Measurements from ENCODE around the gene ETFA.

The ETFA gene

DNA sequence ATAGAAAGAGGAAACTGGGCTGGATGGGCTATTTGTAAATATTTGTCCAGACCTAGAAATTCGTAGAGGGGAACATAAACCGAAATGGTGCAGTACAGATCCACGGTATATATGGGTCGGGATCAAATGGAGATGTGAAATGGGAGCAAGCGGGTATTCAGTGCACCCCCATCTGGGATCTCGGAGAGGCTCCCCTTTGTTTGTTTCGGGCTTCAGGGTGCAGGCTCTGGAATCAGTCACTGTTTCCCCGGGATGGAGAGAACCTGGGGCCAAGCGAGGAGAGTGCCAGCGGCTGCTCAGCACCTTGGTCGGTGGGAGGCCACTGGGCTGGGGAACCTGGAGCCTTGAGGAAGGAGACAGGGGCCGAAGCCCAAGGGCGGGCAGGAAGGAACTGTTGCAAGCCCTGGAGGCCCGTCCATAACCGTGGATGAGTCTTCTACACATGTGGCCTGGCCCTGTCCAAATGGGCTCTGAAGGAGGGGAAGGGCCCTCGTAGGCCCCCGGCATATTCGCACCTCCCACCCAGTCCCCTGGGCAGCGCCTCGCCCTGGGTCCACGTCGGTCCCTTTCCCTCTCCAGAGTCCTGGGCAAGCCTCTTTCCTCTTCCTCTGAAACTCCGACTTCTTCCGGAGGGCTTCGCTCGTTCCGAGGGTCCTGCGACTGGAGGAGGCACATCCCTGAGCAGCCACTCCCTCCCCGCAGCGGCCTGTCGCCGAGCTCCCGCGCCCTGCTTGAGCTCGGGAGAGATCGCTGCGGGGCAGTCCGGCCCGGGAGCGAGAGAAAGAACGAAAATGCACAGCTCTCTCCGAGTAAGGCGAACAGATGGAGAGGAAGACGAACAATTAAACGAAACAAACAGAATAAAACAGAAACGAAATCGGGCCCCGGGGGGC is 28.3 kb upstream of the ETFA start:
- no peak for TF ChIP-seq ZFX (IDR thresholded peaks at IDR 0.05; ENCODE audit: borderline replicate concordance)
- H3K27ac ChIP-seq: no peak overlapping the region

- no peak overlapping the region for H3K27ac ChIP-seq
- no peak for TF ChIP-seq ZFX (IDR thresholded peaks at IDR 0.05; ENCODE audit: borderline replicate concordance)
Observed at GRCh38 chr15:76338486-76339304, 27.4 kb upstream of the ETFA start.

- TF ChIP-seq ZFX (IDR thresholded peaks at IDR 0.05; ENCODE audit: borderline replicate concordance) (no peak), CTCF (IDR thresholded peaks at IDR 0.05) (no peak)
- H3K27ac ChIP-seq: no peak overlapping the region
Observed at GRCh38 chr15:76337696-76338485, 26.6 kb upstream of the ETFA start.

DNA sequence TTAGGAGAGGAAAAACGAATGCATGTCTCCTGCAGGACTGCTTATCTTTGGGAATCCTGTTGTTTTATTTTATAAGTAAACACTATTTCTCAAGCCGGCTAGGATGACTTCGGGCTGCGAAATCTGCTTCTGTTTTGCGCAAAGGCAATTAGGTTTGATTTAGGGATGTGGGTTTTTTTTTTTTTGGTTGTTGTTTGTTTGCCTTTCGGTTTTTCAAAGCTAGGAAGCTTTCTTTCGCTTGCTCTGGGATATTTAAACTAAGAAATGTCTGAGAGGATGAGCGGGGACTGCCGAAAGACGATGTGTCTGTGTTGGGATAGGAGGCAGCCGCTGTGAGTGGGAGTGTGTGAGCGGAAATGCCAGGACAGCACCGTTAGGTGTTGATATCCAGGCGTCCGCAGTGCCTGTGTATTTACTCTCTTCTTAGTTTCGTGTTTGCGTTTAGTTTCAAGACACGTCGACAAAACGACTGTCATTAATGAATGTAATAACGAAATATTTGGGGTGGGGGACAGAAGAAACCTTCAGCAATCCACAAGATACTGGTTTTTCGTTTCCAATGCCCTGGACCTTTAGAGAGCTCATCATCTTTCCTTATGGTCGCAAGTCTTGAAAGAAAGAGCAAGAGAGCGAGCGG is 25.9 kb upstream of the ETFA start:
- TF ChIP-seq ZFX (IDR thresholded peaks at IDR 0.05; ENCODE audit: borderline replicate concordance): no peak
- H3K27ac ChIP-seq: peak overlapping the region; percentile 21; the same call in 1 of the 2 replicates

- peak within 1 kb of the TSS; percentile 21; the same call in 1 of the 2 replicates for H3K27ac ChIP-seq
Observed at GRCh38 chr15:76336254-76337058, 25.2 kb upstream of the ETFA start, which contains the start of gene ISL2. ISL2 (plus strand) TSS chr15:76336773; CDS start chr15:76336884, 111 bp downstream.

DNA sequence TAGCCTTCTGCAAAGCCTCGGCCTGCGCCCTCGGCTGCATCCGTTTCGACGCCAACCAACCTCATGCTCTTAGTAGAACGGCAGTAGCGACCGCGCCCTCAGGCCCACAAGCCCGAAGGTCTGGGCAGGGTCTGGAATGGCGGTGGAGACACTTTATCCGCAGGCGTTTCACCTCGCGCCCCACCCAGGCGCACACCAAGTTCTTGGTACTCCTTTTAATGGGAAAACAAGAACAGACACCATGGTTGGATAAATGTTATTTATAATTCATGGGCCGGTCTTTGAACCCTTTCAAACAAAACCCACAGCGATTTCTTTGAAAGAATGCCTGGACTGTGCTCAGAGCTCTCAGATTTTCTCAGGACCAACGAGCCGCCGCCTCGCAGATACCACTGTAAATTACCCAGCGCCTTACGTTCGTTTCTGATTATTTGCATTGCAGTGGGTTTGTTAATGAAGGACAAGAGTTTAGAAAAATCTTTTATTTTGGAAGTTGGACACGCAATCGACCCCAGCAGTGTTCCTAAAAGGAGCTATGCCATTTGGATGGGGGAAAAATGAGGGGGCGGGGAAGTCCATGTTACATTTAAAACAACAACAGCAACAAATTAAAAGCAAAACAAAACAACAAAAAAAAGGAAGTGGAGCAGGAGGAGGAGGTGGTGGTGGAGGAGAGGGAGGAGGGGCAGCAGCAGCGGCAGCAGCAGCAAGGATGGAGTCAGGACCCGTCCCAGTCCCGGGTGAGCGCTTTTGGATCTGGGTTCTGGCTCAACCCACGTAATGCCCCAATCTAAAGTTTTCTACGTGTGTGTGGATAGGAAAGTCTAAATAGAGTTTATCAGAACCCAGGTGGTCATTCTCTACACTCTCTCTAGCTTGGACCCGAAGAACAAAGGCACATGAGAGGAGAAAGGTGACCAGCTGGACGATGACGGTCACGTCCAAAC is 24.3 kb upstream of the ETFA start:
- TF ChIP-seq ZFX (IDR thresholded peaks at IDR 0.05; ENCODE audit: borderline replicate concordance): no peak
- TF ChIP-seq CTCF (IDR thresholded peaks at IDR 0.05): no peak
- H3K27ac ChIP-seq: peak overlapping the region; percentile 21; the same call in 1 of the 2 replicates

More at GRCh38 chr15:76336254-76337058, 25.2 kb upstream of the ETFA start, which contains the start of gene ISL2:
- TF ChIP-seq CTCF (IDR thresholded peaks at IDR 0.05): no peak
- no peak for TF ChIP-seq ZFX (IDR thresholded peaks at IDR 0.05; ENCODE audit: borderline replicate concordance)

DNA sequence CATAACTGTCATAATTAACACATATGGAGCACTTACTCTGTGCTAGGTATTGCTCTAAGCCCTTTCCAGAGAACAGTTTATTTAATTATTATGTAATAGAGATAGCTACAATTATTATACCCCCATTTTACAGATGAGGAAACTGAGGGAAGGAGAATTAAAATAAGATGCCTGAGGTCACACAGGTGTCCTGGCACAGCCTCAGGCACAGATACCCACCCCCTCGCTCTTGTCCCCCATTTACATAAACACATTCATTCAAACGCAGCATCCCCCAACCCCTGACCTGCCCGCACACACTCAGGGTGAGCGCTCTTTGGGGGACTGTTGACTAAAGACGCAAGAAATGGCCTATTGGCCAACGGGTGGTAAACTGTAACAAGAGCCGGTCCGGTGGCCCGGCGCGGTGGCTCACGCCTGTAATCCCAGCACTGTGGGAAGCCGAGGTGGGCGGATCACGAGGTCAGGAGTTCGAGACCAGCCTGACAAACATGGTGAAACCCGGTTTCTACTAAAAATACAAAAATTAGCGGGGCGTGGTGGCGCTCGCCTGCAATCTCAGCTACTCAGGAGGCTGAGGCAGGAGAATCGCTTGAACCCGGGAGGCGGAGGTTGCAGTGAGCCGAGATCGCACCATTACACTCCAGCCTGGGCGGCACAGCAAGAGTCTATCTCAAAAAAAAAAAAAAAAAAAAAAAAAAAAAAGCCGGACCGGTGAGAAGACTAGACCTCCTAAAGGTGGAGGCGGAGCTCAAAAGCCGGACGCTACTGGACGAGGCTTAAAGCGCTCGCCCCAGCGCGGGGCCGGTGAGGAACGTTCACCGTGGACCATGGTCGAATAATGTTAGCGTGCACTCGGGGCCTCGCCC is 23.4 kb upstream of the ETFA start:
- no peak overlapping the region for H3K27ac ChIP-seq

More for the DNA sequence above, 23.4 kb upstream of the ETFA start:
- TF ChIP-seq ZFX (IDR thresholded peaks at IDR 0.05; ENCODE audit: borderline replicate concordance) (no peak), CTCF (IDR thresholded peaks at IDR 0.05) (no peak)
